Fibroblast of lung (primary cell): Measurements from ENCODE around the gene RAB31. TPM values are rescaled to one million over a fixed set of nuclear protein-coding genes. Genes with fewer than 3 reads are reported as not detected.

Experiments
- DNase-seq, 2 donors: peaks; one replicate each; pipeline versions ENCODE4 v3.0.0 to v3.0.0-alpha.2; 2010; ENCODE audit warnings: low read depth in 2 of 2
- H2AFZ ChIP-seq: 2 replicates; pipeline ENCODE4 v1.5.1; 2012; ENCODE audit warnings: low read length, control low read depth, inconsistent platforms
- H3K27ac ChIP-seq: 2 replicates; pipeline ENCODE4 v1.5.1; 2011; ENCODE audit warnings: low read length, control low read depth; ENCODE audit not compliant: insufficient read depth
- H3K27me3 ChIP-seq: 2 replicates; pipeline ENCODE4 v1.5.1; 2011; ENCODE audit warnings: mild to moderate bottlenecking, low read length; ENCODE audit not compliant: control insufficient read depth, insufficient read depth
- H3K36me3 ChIP-seq: 2 replicates; pipeline ENCODE4 v1.5.1; 2011; ENCODE audit warnings: low read length; ENCODE audit not compliant: control insufficient read depth, insufficient read depth
- H3K4me1 ChIP-seq: 2 replicates; pipeline ENCODE4 v1.5.1; 2011; ENCODE audit warnings: low read length; ENCODE audit not compliant: control insufficient read depth, insufficient read depth; ENCODE audit errors: extremely low read depth
- H3K4me2 ChIP-seq: 2 replicates; pipeline ENCODE4 v1.5.1; 2011; ENCODE audit warnings: low read length, control low read depth; ENCODE audit not compliant: insufficient read depth; ENCODE audit errors: extremely low read depth
- H3K4me3 ChIP-seq, 4 experiments: fragments of 200-600 bp in 1 of 4; sonication (generic) in 1 of 4; replicated peaks in 1 of 4; 2 replicates each; pipeline ENCODE4 v1.5.1; 2011 to 2016; ENCODE audit warnings: low read length in 4 of 4, low read depth in 3 of 4, mild to moderate bottlenecking in 3 of 4, control low read depth in 2 of 4, inconsistent platforms in 1 of 4, mixed read lengths in 1 of 4; ENCODE audit not compliant: insufficient read depth in 1 of 4; ENCODE audit errors: control extremely low read depth in 1 of 4
- H3K79me2 ChIP-seq: 2 replicates; pipeline ENCODE4 v1.5.1; 2012; ENCODE audit warnings: mild to moderate bottlenecking, low read length, inconsistent platforms; ENCODE audit not compliant: control insufficient read depth, insufficient read depth
- H3K9ac ChIP-seq: 2 replicates; pipeline ENCODE4 v1.5.1; 2011; ENCODE audit warnings: mild to moderate bottlenecking, low read length, control low read depth; ENCODE audit not compliant: insufficient read depth
- H3K9me3 ChIP-seq: 2 replicates; pipeline ENCODE4 v1.5.1; 2012; ENCODE audit warnings: low read depth, low read length; ENCODE audit not compliant: control insufficient read depth, insufficient read depth
- H4K20me1 ChIP-seq: 2 replicates; pipeline ENCODE4 v1.5.1; 2011; ENCODE audit warnings: low read length; ENCODE audit not compliant: control insufficient read depth, insufficient read depth; ENCODE audit errors: extremely low read depth
- EZH2 ChIP-seq: IDR thresholded peaks from 2 replicates; pipeline ENCODE4 v1.5.1; 2012; ENCODE audit warnings: low read length, control low read depth, mild to moderate bottlenecking; ENCODE audit errors: missing control alignments
- polyA plus RNA-seq, 2 donors: library from polyadenylated mRNA; depleted of rRNA in 1 of 2; stranded (reverse) in 1 of 2; unstranded in 1 of 2; fragments of >200 nt; gene quantifications; 2 replicates each; pipeline ENCODE4 v1.2.1, GENCODE V29; 2011 to 2012; ENCODE audit warnings: missing spikeins in 1 of 2
- total RNA-seq: library from RNA; depleted of rRNA; stranded (reverse); fragments of >200 nt; gene quantifications from 2 replicates; pipeline ENCODE4 v1.2.1, GENCODE V29; 2014
- TF ChIP-seq, protein P1 (sequence below), 2 donors: IDR thresholded peaks in 1 of 2; conservative IDR thresholded peaks in 1 of 2; 1 replicate in 1 of 2; 2 replicates in 1 of 2; pipeline ENCODE4 v1.5.1; 2011 to 2012; ENCODE audit warnings: low read length in 2 of 2, control low read depth in 1 of 2, inconsistent platforms in 1 of 2, low read depth in 1 of 2, mild to moderate bottlenecking in 1 of 2

The RAB31 gene
- total and polyA plus RNA-seq, 2 donors (not counting 1 experiment from before 2014, with no cell fraction given), result 29.6 to 47.1 TPM

GRCh38 chr18:9884532-9885140 is 176.5 kb downstream of the RAB31 start:
- Histone ChIP-seq H3K27me3 (no peaks in the 10 kb centered on the region), H4K20me1 (no peaks in the 10 kb centered on the region), H3K4me1 (no peaks in the 10 kb centered on the region), H3K9ac (no peak overlapping the region), H3K36me3 (no peaks in the 10 kb centered on the region), H3K4me2 (no peak overlapping the region), H3K27ac (no peak overlapping the region), H3K4me3 (no peak overlapping the region), H3K79me2 (no peaks in the 10 kb centered on the region), H3K9me3 (no peaks in the 10 kb centered on the region), H2AFZ (no peak overlapping the region)
- TF ChIP-seq, protein P1, sequence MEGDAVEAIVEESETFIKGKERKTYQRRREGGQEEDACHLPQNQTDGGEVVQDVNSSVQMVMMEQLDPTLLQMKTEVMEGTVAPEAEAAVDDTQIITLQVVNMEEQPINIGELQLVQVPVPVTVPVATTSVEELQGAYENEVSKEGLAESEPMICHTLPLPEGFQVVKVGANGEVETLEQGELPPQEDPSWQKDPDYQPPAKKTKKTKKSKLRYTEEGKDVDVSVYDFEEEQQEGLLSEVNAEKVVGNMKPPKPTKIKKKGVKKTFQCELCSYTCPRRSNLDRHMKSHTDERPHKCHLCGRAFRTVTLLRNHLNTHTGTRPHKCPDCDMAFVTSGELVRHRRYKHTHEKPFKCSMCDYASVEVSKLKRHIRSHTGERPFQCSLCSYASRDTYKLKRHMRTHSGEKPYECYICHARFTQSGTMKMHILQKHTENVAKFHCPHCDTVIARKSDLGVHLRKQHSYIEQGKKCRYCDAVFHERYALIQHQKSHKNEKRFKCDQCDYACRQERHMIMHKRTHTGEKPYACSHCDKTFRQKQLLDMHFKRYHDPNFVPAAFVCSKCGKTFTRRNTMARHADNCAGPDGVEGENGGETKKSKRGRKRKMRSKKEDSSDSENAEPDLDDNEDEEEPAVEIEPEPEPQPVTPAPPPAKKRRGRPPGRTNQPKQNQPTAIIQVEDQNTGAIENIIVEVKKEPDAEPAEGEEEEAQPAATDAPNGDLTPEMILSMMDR (conservative IDR thresholded peaks at IDR 0.05 in 1 of 2, IDR thresholded peaks at IDR 0.05 in 1 of 2; ENCODE audit: low read depth in 1 of 2, low read length in 2 of 2), result no peak
- TF ChIP-seq EZH2, result no peak
- no peak for DNase-seq

DNA sequence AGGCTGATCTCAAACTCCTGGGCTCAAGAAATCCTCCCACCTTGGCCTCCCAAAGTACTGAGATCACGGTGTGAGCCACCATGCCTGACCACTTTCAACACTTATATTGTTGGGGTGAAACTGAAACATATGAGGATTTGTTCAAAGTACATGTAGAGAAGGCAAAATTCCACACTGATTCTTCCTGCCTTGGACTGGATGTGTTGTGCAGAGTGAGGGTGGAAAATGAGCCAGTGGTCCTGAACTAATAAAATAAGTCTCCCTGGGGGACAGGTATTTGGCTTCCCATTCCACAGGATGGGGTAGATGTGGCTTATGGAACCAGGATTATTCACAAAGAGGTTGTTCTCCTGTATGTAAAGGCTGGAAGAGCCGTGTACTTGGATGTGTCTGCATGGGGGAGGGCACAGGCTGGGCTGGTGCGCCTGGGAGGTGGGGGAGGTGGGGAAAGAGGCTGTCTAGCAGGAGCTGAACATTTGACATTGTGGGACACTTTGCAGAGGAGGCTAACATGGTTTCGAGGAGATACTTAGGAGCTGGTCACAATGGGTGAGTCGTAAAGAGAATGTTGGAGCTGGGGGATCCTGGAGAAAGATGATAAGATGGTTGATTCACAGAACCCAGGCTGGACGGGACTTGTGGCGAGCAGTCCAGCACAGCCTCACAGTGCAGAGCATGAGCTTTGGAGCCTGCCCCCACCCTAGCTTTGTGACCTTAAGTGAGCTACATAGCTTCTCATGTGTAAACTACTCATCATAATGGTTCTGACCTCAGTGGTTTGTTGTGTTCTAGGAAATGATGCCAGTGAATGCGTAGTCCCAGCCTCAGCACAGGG is 177.3 kb downstream of the RAB31 start, which contains the start of gene TXNDC2:
Gene TXNDC2, plus strand, starts transcription at position 804 of the 835 bp plus-strand sequence. CDS start 708 bp downstream, outside the sequence.
- no peaks in the 10 kb centered on the region for H3K9me3 ChIP-seq

DNA sequence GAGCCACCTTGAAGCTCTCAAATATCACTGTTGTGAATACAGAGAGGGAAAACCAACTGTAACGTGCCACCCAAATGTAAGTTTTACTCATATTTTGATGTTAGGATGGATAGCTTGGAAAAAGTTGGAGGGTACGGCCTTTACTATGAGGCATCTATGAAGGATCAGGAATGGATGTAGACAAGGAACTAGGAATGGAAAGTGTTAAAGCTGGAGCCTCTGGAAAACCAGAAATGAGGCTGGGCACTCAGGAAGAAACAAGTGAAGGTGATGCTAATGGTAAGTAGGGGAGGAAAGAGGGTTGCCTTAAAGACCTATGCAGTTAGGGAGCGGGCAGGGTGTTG is 177.9 kb downstream of the RAB31 start:
- no peak overlapping the region for H3K4me3 ChIP-seq
- TF ChIP-seq, protein P1 (conservative IDR thresholded peaks at IDR 0.05 in 1 of 2, IDR thresholded peaks at IDR 0.05 in 1 of 2; ENCODE audit: low read depth in 1 of 2, low read length in 2 of 2), result no peak
- no peak for TF ChIP-seq EZH2
- H4K20me1 ChIP-seq, result no peaks in the 10 kb centered on the region
- no peak overlapping the region for H3K4me2 ChIP-seq
- no peaks in the 10 kb centered on the region for H3K4me1 ChIP-seq
- no peak overlapping the region for H2AFZ ChIP-seq
- H3K36me3 ChIP-seq, result no peaks in the 10 kb centered on the region
- no peak for DNase-seq
- H3K9me3 ChIP-seq, result no peaks in the 10 kb centered on the region
- H3K9ac ChIP-seq, result no peak overlapping the region
- no peak overlapping the region for H3K27ac ChIP-seq
- no peaks in the 10 kb centered on the region for H3K27me3 ChIP-seq
- no peaks in the 10 kb centered on the region for H3K79me2 ChIP-seq

More for the DNA sequence above, 177.3 kb downstream of the RAB31 start, which contains the start of gene TXNDC2:
- no peak within 1 kb of the TSS for H3K9ac ChIP-seq
- H4K20me1 ChIP-seq, result no peaks in the 10 kb centered on the region
- no peak within 1 kb of the TSS for H3K4me3 ChIP-seq
- no peak within 1 kb of the TSS for H3K4me2 ChIP-seq
- H3K27me3 ChIP-seq, result no peaks in the 10 kb centered on the region
- H2AFZ ChIP-seq, result no peak within 1 kb of the TSS
- no peak within 1 kb of the TSS for H3K27ac ChIP-seq
- H3K36me3 ChIP-seq, result no peaks in the 10 kb centered on the region
- H3K4me1 ChIP-seq, result no peaks in the 10 kb centered on the region
- DNase-seq, result peak; percentile 25 to 38
- TF ChIP-seq, protein P1 (conservative IDR thresholded peaks at IDR 0.05 in 1 of 2, IDR thresholded peaks at IDR 0.05 in 1 of 2; ENCODE audit: low read depth in 1 of 2, low read length in 2 of 2), result no peak
- TF ChIP-seq EZH2, result no peak
- no peaks in the 10 kb centered on the region for H3K79me2 ChIP-seq
